IPS-15b (cell line): ENCODE results near the gene SGPP2.
A peak's percentile ranks its signal among the peaks of the same experiment; 100 is the strongest.
"Not testable (repeated sequence)": the region's sequence is repeated elsewhere in the genome, so short reads cannot be mapped to it uniquely, and the experiment has no call there.

Source experiments
- H3K27me3 ChIP-seq: one replicate; pipeline ENCODE4 v1.6.1; 2013; ENCODE audit warnings: low read length; ENCODE audit not compliant: control insufficient read depth, insufficient read depth
- H3K36me3 ChIP-seq: one replicate; pipeline ENCODE4 v1.6.1; 2013; ENCODE audit warnings: low read length; ENCODE audit not compliant: control insufficient read depth, insufficient read depth
- H3K4me1 ChIP-seq: one replicate; pipeline ENCODE4 v1.6.1; 2013; ENCODE audit warnings: mild to moderate bottlenecking, low read length; ENCODE audit not compliant: control insufficient read depth, insufficient read depth
- H3K4me3 ChIP-seq: one replicate; pipeline ENCODE4 v1.5.1; 2013; ENCODE audit warnings: low read depth, low read length
- H3K9ac ChIP-seq: one replicate; pipeline ENCODE4 v1.6.1; 2013; ENCODE audit warnings: low read depth, mild to moderate bottlenecking, low read length
- H3K9me3 ChIP-seq: one replicate; pipeline ENCODE4 v1.6.1; 2013; ENCODE audit warnings: mild to moderate bottlenecking, low read length; ENCODE audit not compliant: control insufficient read depth, insufficient read depth

Gene SGPP2

DNA sequence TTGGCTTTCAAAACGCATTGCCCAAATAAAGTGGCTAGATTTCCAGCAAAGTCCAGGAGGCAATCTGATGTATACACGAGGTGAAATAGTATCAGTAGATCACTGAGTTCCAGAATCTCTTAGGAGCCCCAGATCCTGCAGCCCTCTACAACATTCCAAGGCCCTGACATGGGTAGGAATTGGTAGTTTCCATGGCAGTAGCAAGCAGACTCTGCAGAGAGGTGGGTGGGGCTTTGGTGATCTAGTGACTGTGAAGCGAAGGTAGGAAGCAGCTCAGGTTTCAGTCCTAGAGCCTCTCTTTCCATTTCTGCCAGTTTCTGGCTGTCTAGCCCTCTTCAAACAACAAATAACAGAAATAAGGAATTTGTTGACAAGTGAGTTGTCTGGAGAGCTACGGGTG, 13.8 kb upstream of the SGPP2 start:
- peaks cover 3% of the 10 kb centered on the region for H3K9me3 ChIP-seq
- H3K4me1 ChIP-seq, result no peaks in the 10 kb centered on the region
- H3K36me3 ChIP-seq, result no peaks in the 10 kb centered on the region
- no peak overlapping the region for H3K9ac ChIP-seq
- H3K4me3 ChIP-seq, result no peak overlapping the region
- H3K27me3 ChIP-seq, result no peaks in the 10 kb centered on the region

DNA sequence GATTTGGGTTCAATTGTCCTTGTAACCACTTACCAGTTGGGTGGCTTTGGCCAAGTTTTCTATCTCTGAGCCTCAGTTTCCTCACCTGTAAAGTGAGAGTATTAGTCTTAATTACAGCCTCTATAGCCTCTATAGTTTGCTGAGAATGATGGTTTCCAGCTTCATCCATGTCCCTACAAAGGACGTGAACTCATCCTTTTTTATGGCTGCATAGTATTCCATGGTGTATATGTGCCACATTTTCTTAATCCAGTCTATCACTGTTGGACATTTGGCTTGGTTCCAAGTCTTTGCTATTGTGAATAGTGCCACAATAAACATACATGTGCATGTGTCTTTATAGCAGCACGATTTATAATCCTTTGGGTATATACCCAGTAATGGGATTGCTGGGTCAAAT, 12.0 kb upstream of the SGPP2 start:
- not testable (repeated sequence) for H3K4me3 ChIP-seq, H3K9me3 ChIP-seq, H3K4me1 ChIP-seq, H3K27me3 ChIP-seq, H3K36me3 ChIP-seq, H3K9ac ChIP-seq

- H3K36me3 ChIP-seq, result no peaks in the 10 kb centered on the region
- H3K4me3 ChIP-seq, result no peak overlapping the region
- no peaks in the 10 kb centered on the region for H3K27me3 ChIP-seq
- H3K4me1 ChIP-seq, result no peaks in the 10 kb centered on the region
- H3K9ac ChIP-seq, result no peak overlapping the region
- H3K9me3 ChIP-seq, result peaks cover 3% of the 10 kb centered on the region
Measured at GRCh38 chr2:222413295-222413911, 10.9 kb upstream of the SGPP2 start.

- H3K4me3 ChIP-seq, result no peak overlapping the region
- no peak overlapping the region for H3K9ac ChIP-seq
- no peaks in the 10 kb centered on the region for H3K4me1 ChIP-seq
- no peaks in the 10 kb centered on the region for H3K36me3 ChIP-seq
- H3K27me3 ChIP-seq, result peaks cover 36% of the 10 kb centered on the region
- peaks cover under 1% of the 10 kb centered on the region for H3K9me3 ChIP-seq
Measured at GRCh38 chr2:222418739-222419138, 5.6 kb upstream of the SGPP2 start.

GRCh38 chr2:222420508-222420907, 3.8 kb upstream of the SGPP2 start:
- Histone ChIP-seq H3K4me1 (no peaks in the 10 kb centered on the region), H3K36me3 (no peaks in the 10 kb centered on the region), H3K9me3 (no peaks in the 10 kb centered on the region), H3K4me3 (no peak overlapping the region), H3K27me3 (peaks cover 50% of the 10 kb centered on the region), H3K9ac (no peak overlapping the region)

DNA sequence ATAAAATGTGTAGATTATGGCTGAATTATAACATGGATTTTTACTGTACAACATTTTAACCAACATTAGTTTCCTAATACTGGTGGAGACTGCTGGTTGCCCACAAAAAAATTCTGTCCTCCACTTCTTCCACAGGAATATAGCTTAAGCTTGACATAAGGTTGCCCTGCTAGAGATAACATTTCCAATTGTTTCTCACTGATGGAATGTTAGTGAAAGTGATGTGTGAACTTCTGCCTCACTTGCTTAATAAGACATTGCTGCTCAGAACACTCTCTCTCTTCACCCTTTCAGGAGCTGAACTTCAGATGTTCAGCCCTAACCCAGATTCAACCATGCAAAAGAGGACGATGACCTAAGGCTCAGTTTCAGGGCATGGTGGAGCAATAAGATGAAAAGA, 2.7 kb upstream of the SGPP2 start:
- H3K9ac ChIP-seq, result no peak overlapping the region
- no peak overlapping the region for H3K4me3 ChIP-seq
- peaks cover 61% of the 10 kb centered on the region for H3K27me3 ChIP-seq
- H3K4me1 ChIP-seq, result no peaks in the 10 kb centered on the region
- H3K36me3 ChIP-seq, result no peaks in the 10 kb centered on the region
- H3K9me3 ChIP-seq, result no peaks in the 10 kb centered on the region

- Histone ChIP-seq H3K4me1 (no peaks in the 10 kb centered on the region), H3K4me3 (peak overlapping the region; percentile 52), H3K36me3 (no peaks in the 10 kb centered on the region), H3K9ac (no peak overlapping the region), H3K27me3 (peaks cover 77% of the 10 kb centered on the region), H3K9me3 (no peaks in the 10 kb centered on the region)
Measured at GRCh38 chr2:222423186-222423585, 1.2 kb upstream of the SGPP2 start.

DNA sequence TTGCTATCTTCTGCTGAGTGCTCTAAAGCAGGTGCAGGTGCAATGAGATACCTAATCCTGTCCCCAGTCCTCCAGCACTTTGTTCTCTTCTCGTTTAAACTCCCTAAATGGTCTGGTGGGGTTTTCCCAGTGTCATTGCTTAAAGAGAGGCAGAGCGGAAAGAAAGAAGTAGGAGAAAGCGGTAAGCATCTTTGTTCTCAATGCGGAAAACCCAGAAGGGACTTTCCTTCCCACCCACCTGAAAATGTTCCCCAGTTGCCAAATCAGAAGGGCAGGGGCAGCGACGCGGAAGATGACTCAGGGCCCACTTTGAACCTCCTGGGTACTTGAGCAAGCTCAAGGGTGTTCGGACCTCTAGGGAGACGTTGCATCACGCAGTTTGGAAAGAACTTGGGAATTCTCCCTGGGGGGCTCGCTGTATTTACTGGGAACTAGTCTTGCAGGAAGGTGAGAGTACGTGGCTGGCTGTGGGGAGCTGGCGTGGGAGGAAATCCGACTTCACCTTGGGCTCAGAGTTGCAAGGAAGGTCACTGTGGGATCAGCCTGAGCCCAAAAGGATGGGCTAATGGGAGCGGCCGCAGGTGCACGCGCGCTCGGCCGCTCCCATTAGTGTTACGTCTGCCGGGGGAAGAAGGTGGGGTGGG, 589 bp upstream of the SGPP2 start:
- Histone ChIP-seq H3K4me1 (no peaks in the 10 kb centered on the region), H3K9ac (no peak overlapping the region), H3K4me3 (peak overlapping the region; percentile 52), H3K27me3 (peaks cover 82% of the 10 kb centered on the region), H3K36me3 (no peaks in the 10 kb centered on the region), H3K9me3 (no peaks in the 10 kb centered on the region)

DNA sequence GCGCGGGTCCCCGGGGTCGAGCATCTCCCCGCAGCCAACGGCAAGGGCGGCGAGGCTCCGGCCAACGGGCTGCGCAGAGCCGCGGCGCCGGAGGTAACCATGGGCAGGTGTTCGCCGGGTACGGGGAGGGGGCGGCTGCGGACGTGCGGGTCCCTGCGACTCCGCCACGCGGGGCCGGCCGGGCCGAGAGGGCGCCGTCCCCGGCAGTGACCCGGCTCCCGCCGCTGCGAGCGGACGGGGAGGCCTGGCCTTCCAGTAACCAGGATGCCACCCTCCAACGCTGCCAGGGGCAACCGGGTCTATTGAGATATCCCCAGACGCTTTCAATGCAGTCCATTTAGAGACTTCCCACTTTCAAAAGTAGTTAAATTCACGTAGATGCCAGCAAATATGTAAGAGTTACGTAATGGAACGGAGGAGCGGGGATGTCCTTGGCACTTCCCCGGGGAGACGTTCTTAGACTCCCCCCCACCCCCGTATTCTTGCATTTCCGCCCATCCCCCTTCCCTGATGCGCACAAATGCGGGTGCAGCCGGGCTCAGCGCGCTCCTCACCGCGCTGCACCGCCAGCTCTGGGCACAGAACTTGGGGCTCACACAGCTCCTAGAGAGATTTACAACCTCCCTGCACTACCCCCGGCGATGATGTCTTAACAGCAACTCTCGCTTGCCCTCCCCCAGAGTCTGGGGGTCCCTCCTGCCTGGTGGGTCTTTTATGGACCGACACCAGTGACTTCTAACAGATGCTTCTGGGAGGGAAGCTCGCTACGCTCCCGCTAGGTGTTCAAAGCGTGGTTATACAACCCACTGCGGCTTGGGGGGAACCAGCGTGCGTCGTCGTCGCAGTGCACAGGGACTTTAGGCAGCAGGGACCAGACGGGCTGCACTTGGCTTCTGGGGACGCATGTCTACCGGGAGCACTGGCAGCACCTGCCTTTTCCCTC, 657 bp downstream of the SGPP2 start:
- H3K4me1 ChIP-seq, result no peaks in the 10 kb centered on the region
- peaks cover 95% of the 10 kb centered on the region for H3K27me3 ChIP-seq
- peak overlapping the region; percentile 52 for H3K4me3 ChIP-seq
- no peaks in the 10 kb centered on the region for H3K36me3 ChIP-seq
- H3K9ac ChIP-seq, result no peak overlapping the region
- H3K9me3 ChIP-seq, result no peaks in the 10 kb centered on the region

GRCh38 chr2:222427646-222428301, 3.4 kb downstream of the SGPP2 start:
- Histone ChIP-seq H3K36me3 (no peaks in the 10 kb centered on the region), H3K4me3 (no peak overlapping the region), H3K27me3 (peaks cover 96% of the 10 kb centered on the region), H3K9ac (no peak overlapping the region), H3K9me3 (no peaks in the 10 kb centered on the region), H3K4me1 (no peaks in the 10 kb centered on the region)

DNA sequence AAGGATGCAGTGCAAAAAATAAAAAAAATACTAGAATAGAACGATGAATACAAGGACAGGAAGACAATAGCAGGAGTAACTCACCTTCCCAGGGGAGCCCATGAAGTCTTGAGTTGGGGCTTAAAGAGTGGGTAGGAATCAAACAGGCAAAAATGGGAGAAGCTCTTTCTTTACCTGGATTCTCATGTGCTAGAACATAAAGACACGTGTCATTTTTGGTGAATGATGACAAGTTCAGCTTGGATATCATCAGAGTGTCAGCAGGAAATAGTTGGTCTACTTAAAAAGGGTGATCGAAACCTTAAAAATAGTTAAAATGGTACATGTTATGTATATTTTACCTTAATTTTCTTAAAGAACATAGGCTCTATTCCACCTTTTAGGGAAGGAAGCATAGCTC, 5.7 kb downstream of the SGPP2 start:
- H3K9me3 ChIP-seq, result no peaks in the 10 kb centered on the region
- H3K9ac ChIP-seq, result no peak overlapping the region
- H3K4me1 ChIP-seq, result peaks cover 4% of the 10 kb centered on the region
- peaks cover 100% of the 10 kb centered on the region for H3K27me3 ChIP-seq
- H3K4me3 ChIP-seq, result no peak overlapping the region
- H3K36me3 ChIP-seq, result no peaks in the 10 kb centered on the region
